Inferior parietal cortex (tissue), 1 donor: Measurements from ENCODE around the gene SPINDOC.

Experiments
- DNase-seq: peaks from one replicate; pipeline ENCODE4 v3.0.0-alpha.2; 2016; ENCODE audit errors: extremely low spot score

Gene SPINDOC

DNA sequence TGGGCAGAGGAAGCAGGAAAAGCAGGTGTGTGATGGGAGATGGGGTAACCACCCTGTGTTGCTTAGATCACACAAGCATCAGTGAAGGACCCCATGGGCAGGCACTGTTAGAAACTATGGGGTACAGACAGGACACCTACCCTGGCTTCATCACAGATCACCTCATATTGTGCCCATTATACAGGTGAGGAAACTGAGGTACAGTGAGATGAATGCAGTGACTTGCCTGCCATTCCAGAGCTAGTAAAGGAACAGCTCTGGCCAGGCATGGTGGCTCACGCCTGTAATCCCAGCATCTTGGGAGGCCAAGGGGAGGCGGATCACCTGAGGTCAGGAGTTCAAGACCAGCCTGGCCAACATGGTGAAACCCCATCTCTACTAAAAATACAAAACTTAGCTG is 19.8 kb downstream of the SPINDOC start:
- DNase-seq = no peak

DNA sequence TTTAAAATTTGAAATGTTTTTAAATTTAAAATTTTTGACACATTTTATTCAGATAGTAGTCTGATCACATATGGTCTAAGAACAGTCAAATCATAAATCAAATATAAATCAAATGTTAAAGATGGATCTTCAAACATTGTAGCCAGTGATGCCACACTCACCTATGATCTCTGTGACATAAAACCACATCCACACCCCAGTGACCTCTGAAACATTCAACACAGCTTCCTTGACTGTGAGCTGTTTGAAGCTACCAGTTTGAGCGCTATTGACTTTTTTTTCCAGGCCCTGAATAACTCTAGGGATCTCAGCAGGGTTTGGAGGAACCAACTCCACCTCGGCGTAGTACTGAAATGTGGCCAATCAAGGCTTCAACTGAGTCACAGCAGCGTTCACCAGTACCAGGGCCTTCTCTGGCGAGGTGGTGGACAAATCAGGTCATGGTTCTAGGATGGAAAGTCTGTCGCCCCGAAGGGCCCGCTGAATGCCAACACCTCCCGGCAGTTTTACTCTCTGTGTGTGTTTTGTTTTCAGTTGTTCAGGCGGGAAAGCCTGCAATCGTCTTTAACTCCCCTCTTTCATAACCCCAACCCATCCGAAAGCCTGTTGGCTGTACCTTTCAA is 21.4 kb downstream of the SPINDOC start:
- DNase-seq = no peak

DNA sequence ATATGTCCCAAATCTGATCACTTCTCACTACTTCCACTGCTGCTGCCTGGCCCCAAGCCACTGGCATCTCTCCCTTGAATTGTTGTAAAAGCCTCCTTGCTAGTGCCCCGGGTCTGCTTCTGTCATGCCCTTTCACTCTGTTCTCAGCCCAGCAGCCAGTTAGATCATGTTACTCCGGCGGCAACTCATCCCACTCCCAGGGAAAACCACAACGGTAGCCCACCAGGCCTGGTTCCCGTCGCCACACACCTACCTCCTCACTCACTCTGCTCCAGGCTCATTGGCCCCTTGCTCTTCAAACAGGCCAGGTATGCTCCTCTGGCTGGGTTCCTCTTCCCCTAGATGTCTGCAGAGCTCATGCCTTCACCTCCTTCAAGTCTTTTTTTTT is 21.9 kb downstream of the SPINDOC start:
- no peak for DNase-seq

DNA sequence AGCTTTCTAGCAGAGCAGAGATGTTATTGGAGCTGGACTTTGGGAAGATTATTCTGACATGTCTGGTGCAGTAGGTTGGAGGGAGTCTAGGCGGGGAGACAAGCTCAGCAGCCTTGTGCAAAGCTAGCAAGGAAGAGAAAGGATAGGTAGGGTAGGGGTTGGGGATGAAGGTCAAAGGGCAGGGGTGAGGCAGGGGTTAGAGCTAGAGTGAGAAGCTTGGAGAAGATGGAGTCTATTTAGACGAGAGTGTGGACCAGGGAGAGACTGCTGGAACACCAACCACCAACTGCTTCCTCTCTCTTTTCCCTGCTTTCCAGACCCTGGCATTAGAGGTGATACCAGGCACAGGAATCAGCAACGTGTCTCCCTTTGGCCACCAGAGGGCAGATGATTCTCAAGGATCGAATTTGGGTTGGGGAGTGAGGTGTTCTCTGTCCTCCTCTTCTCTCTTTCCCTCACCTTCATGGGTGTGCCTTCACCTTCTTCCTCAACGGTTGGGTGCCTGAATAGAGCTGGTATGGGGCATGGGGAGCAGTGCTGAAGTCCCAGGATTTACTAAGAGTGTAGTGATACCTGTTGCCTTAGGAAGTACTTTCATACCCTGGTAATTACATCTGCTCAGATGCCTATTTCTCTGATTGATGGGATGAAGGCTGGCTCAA is 23.9 kb downstream of the SPINDOC start:
- peak; percentile 94 for DNase-seq

DNA sequence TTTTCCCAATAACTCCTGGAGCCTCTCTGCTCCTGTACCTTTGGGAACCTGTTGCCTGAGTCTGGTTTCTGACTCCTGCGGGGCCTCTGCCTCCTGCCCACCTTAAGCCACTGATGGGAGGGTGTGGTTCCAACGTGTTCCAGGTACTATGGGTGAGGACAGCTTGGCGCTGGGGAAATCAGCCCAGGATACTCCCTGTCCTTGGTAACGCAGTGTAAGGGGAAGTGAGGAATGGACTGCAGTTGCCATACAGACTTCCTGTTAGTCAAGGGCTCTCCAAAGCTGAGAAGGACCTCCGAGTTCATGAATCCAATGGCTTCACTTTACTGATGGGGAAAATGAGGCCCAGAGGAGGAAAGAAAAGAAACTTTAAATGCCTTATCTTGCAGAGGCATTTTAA is 24.5 kb downstream of the SPINDOC start:
- no peak for DNase-seq

DNA sequence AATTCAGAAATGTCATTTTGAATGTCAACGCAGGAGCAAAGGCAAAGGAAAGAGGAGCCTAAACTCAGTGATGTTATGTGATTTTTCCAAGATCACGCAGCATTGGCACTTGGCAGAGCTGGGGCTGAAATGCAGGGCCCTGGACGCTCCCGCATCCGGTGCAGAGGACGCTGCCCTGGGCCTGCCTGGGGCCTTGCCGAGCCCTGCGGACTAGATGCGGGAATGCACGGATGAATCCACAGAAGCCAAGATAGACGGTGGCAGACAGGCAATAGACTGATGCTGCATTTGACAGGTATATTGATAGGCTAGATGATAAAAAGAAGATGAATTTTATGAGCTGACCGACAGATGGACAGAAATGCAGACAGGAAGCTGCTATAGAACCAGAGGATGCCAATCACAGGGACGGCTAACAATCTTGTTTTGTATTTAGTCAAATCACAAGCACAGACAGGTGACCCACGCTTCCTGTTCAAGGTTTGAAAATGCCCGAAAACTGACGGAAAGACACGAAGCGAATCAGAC is 25.0 kb downstream of the SPINDOC start:
- DNase-seq = no peak

DNA sequence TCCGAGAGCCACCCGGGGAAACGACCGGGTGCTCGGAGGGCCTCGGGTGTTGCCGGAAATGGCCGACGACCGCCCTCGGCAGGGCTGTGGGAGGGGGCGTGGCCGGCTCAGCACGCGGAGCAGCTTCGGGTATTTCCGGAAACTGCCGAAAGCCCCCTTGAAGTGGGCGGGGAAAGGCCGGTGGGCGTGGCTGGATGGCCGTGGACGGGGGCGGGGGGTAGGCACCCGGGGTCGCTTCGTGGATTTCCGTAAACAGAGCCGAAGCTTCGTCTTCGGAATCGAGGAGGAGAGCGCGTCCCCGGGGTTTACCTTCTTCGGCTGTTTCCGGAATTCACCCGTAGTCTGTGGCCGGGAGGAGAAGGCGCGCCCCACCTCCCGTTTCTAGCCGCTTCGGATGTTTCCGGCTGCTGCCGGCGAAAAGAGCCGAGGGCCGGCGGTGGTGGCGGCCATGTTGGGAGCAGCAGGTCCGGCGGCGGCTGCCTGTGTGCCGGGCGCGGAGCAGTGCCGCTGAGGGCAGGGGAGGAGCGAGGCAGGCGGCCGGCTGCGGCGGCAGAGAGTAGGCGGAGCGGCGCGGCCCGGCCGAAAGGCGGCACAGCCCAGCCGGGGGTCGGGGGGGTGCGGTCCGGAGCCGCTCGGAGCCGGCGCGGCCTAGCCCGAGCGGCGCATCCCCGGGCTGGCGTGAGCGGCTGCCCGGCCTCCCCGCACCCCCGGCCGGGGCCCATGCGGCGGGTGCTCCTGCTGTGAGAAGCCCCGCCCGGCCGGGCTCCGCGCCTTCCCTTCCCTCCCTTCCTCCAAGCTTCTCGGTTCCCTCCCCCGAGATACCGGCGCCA is 25.6 kb downstream of the SPINDOC start, which contains the start of gene MARK2:
Gene MARK2, plus strand, starts transcription at position 433 of the 830 bp plus-strand sequence. Its CDS starts 397 bp downstream, at position 830.
- DNase-seq = peak; percentile 97

DNA sequence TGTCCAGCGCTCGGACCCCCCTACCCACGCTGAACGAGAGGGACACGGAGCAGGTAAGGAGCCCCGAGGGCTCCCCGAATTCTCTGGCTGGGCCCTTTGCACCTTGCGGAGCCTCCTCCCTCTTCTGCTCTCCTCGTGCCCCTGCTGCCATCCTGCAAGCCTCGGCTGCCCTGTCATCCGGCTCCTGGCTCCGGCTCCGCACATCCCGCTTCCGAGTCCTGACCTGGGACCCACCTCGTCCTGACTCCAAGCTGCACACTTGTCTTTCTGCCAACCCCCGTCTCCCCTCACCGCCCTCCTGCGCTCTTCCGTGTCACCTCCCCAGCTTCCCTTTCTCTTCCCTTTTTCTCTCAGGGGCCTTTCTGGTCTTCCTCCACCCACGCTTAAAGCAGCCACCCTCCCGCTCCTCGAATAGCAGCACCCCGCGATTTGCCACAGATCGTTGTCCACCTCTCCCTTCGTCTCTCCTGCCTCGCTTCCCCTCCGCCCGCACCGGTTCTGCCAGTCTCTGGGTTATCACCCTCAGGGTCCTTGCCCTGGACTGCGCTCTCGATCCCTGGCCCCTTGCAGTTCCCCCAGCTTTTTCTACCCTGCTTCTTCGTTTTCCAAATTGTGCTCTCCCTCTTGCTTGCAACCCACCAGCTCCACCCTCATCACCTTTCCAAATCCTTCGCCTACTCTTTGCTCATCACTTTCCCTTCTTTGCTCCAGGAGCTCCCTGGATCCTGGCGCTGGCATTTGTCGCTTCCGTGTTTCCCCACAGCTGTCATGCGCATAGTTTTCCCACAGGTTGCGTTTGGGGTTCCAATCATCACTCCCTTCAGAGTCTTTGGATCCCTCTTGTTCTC is 26.5 kb downstream of the SPINDOC start:
- peak; percentile 29 for DNase-seq

DNA sequence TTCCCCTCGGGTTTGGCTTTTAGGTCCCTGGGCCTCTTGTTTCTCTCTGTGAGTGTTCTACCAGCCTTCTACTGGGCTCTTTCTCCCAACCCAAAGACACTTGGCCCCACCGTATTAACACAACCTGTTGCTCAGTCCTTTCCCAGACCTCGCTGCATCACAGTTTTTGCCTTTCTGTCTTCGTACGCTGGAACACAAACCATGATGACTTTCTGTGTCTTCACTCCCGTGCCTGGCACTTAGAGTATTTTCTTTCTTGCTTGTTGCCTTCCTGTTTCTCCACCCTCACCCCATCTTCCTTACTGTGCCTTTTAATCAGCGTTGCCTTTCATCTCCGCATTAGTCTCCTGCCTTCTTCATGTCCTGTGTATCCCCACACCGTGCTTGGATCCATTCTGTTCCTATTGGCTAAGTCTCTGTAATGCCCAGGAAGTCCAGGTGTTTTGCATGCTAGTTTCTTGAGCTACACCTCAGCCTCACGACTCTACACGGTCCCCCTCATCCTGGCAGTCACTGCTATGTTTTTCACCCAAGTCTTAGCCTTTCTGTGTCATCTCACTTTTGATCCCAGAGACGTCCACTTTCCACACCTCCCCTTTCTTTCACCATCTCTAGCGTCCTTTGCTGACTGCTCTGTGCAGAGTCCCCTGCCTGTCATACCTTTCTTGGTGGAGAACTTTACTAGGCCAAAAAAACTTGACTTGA is 27.3 kb downstream of the SPINDOC start:
- DNase-seq = no peak

DNA sequence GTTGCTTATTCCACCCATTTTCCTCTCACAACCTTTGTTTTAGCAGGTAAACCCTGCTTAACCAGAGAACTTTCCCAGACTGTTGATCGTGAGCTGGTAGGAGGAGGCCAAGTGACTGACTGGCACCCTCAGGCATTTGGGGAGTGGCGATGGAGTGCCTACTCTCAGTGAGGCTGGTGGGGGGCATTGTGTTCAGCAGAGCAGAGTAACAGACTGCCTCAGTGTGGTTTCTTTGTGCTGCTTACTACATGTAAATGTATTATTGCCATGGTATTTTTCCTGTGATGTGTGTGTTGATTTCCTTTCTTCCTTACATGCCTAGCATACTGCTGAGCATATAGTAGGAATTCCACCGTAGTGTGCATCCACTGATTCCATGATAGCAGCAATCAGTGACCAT is 28.3 kb downstream of the SPINDOC start:
- no peak for DNase-seq

DNA sequence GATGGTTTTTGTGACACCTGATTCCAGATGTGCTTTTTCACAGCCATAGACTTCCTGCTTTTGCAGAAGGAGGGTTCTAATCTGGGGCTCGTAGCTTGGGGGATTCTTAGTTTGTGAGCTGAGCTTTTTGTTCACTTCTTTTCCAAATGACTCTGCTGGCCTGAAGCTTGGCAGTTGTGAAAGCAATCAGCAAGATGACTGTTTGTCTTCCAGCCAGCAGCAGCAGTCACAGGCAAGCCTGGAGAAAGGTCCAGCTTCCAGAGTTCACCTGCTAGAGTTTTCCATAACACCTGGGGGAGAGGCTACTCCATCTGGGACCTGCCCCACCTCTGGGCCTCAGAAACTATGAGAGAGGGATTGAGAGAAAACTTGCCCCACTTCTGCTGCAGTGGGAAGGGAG is 29.8 kb downstream of the SPINDOC start:
- no peak for DNase-seq

DNA sequence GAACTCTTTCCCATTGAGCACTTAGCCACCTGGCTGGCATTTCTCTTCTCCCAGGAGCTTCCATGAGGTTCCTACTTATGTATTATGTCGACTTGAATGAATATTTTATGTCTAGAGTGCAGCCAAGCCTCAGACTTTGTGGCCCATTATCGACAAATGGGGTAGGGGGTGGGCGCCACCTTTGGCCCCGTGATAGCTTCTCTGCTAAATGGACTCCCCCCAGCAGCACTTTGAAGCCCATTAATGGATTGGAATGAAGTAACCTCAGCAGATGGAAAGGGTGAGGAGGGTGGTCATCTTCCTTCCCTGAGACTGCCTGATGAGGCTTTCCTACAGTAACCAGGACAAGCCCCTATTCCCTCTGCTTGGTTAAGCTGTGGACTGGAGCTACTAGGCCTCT is 31.6 kb downstream of the SPINDOC start:
- DNase-seq = no peak

DNA sequence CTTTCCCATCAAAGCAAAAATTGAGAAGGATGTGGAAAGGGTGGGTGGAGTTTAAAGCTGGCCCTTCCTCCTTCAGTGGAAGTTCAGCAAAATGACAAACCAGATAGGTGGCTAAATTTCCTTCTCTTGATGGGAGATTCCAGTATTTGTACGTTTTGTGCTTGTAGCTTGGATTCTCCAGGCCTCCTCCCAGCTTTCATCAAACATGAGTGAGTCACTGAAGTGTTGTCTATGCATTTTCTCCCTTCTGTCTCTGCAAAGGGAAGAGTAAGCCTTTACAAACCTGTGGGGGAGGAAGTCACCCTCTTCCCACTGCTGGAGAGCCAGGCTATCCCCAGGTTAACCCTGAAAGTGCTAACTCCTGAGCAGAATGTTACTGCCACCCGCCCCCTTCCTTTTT is 32.0 kb downstream of the SPINDOC start:
- DNase-seq = no peak

DNA sequence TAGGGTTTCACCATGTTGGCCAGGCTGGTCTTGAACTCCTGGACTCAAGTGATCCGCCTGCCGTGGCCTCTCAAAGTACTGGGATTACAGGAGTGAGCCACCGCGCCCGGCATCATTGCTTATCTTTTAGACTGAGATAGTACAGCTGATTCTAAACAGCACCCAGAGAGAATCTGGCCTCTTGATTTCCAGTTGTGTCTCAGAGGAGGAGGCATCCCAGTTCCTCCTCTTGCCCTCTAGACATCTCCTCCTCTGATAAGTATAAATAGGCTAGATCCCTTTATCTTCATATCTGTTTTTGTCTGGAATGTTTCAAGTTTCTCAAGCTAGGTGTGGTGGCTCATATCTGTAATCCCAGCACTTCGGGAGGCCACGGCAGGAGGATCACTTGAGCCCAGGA is 32.7 kb downstream of the SPINDOC start:
- no peak for DNase-seq

DNA sequence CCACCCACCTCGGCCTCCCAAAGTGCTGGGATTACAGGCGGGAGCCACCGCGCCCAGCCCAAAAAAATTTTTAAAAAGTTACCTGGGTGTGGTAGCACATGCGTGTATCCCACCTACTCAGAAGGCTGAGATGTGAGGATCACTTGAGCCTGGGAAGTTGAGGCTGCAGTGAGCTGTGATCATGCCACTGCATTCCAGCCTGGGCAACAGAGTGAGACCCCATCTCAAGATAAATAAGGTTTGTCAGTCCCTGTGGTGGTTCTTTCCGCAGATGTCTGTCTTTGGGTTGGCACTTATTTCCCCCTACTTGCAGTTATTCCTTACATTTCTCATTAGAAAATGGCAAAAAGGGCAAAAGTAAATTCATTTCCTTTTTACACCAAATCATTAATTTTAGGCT is 33.6 kb downstream of the SPINDOC start:
- DNase-seq = no peak

DNA sequence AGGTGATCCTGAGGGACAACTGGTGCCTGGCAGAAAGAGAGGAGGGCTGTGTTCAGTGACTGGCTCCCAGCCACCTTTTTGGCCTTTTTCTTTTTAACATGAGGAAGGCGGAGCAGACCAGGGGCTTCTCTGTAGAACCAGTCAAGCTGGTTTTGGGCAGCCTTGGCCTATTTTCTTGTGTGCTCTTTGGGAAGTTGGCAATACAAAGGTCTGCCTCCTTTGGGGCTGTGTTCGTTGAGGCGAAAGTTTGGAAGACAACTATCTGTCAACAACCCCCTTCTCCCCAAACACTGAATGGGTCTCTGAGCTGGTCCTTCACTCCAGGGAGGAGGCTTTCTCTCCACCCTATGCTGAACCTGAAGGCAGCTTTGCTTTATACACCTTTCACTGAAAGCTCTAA is 34.1 kb downstream of the SPINDOC start:
- DNase-seq = no peak

DNA sequence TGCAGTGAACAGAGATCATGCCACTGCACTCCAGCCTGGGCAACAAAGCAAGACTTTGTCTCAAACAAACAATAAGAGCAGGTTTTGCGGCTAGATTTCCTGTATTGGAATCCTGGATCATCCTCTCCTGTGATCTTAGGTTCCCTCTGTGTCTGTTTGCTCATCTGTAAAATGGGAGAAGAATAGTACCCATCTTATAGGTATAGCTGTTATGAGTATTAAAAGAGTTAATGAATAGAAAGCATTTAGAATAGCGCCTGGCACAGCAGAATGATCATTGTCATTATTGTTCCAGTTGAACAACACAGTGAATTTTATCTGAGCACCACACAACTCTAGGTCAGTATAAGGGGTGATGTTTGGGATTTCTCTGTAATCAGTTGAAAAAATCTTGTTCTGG is 36.4 kb downstream of the SPINDOC start:
- no peak for DNase-seq

DNA sequence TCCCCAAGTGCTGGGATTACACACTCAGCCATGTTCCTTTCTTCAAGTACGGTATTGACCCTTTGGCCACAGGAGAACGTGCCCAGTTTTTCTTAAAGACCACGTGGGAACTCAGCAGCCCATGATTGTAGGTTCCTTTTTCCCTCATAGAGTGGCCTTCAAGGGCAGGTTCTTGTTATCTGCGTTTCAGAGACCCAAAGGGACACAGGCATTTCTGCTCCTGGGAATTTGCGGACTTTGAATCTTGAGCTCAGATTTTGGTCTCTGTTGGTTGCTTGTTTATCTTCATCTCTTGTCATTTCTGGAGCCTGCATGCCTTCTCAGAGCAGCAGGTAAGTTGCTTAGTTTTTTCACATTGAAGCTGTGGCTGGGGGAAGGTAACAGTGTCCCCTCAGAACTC is 37.7 kb downstream of the SPINDOC start:
- no peak for DNase-seq

DNA sequence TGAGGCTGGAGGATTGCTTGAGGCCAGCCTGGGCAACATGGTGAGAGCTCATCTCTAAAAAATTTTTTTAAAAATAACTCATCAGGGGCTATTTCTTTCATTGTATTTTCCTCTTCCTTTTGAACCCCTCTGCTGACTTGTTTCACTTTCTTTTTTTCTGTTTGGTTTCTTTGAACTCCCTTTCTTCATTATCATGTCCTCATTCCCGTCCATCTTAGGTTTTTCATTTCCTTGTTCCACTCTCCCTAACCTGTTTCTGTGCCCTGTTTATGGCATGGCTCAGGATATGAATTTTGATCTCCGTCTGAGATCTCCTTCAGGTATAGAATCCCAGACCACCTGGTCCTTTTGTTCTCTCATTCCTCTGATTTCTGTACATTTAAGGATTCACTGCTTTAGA is 38.1 kb downstream of the SPINDOC start:
- DNase-seq = no peak

DNA sequence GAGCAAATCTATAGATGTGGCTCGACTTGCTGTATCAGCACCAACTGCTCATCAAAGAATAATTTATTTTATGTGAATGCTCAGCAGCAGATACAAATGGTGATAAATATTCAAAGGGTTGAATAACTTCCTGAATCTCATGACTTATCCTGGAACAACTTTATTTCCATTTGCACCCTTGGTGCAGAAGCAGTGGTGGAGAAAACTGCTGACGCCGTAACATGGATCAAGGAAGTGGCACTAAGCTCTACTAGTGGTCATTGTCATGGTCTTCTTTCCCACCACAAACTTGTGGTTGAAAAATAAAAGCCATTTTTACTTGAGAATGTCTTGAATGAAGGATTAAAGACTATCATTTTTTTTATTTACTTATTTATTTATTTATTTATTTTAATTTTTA is 40.2 kb downstream of the SPINDOC start:
- DNase-seq = no peak

DNA sequence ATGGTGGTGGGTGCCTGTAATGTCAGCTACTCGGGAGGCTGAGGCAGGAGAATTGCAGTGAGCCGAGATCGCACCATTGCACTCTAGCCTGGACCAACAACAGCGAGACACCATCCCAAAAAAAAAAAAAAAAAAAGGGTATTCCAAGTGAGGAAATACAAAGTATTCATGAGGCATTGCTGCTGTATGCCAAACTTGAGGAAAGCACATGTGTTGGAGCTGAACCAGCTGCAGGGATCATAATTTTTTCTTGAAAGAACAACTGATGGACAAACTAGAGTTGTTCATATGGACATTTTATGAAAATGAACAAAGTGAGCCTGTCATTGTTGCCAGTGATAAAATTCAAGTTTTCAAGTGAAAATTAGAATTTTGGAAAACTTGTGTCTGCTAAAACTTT is 41.4 kb downstream of the SPINDOC start:
- no peak for DNase-seq
